ENCODE data around the gene WDR27. TPM values are rescaled to one million over a fixed set of nuclear protein-coding genes. Genes with fewer than 3 reads are reported as not detected.
"Not testable (repeated sequence)": the region's sequence is repeated elsewhere in the genome, so short reads cannot be mapped to it uniquely, and the experiment has no call there.

The WDR27 gene
- total RNA-seq, 6 donors from 2014 or later, result 20.1 to 80.7 (median 40.3) TPM

DNA sequence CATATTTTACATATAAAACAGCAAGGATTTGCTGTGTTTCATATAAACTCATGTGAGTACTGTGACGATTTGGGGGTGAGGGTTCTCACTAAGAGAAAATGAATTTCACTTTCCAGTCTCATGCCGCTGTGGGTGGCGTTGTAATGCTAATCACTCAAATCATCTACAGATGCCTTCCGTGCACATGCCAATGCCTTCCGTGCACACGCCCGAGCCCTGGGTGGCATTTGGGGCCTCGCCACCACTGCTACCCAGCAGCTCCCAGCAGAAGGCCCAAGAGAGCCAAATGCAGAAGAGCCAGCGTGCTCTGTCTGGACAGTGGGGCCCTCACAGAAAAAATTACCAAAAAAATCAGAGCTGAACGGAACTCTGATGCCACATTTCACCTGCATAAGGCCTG, 53.7 kb downstream of the WDR27 start:
- Histone ChIP-seq H3K27ac (no peak overlapping the region), H3K9me3 (no peaks in the 10 kb centered on the region), H3K4me3 (no peak overlapping the region), H3K27me3 (no peaks in the 10 kb centered on the region), H3K4me1 (no peaks in the 10 kb centered on the region), H3K36me3 (peaks cover 0 to 6% (median 0%) of the 10 kb centered on the region in 4 donors)
- 94% methylated on average over 10 of the region's 10 CpGs for WGBS, 2 donors
- ATAC-seq (ENCODE audit: low FRiP score in 2 of 2) (no peak), DNase-seq (no peak)
- no peak for TF ChIP-seq EP300 (IDR thresholded peaks at IDR 0.05)
- no peak for TF ChIP-seq POLR2A (IDR thresholded peaks at IDR 0.05)
- TF ChIP-seq POLR2AphosphoS5 (IDR thresholded peaks at IDR 0.05), result no peak
- TF ChIP-seq, protein P1, sequence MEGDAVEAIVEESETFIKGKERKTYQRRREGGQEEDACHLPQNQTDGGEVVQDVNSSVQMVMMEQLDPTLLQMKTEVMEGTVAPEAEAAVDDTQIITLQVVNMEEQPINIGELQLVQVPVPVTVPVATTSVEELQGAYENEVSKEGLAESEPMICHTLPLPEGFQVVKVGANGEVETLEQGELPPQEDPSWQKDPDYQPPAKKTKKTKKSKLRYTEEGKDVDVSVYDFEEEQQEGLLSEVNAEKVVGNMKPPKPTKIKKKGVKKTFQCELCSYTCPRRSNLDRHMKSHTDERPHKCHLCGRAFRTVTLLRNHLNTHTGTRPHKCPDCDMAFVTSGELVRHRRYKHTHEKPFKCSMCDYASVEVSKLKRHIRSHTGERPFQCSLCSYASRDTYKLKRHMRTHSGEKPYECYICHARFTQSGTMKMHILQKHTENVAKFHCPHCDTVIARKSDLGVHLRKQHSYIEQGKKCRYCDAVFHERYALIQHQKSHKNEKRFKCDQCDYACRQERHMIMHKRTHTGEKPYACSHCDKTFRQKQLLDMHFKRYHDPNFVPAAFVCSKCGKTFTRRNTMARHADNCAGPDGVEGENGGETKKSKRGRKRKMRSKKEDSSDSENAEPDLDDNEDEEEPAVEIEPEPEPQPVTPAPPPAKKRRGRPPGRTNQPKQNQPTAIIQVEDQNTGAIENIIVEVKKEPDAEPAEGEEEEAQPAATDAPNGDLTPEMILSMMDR (IDR thresholded peaks at IDR 0.05), result no peak

DNA sequence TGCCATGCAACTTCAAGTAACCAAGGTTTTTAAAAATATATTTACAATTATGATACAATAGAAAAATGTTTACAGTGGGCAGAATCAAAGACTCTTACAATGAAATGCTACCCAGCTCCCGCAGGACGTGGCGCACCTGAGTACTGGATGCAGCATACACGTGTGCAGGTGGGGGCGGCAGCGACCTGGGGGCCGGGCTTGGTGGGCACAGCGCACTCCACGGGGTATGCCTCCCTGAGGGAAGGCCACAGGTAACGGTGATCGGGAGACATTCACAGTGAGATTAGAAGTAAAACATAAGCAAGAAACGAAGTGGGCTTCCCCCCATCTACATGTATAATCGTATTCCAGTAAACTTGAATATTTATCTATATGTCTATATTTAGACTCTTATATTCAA, 54.2 kb downstream of the WDR27 start:
- Histone ChIP-seq H3K4me1 (no peaks in the 10 kb centered on the region), H3K27me3 (no peaks in the 10 kb centered on the region), H3K27ac (no peak overlapping the region), H3K9me3 (no peaks in the 10 kb centered on the region), H3K4me3 (no peak overlapping the region), H3K36me3 (peaks cover 0 to 6% (median 0%) of the 10 kb centered on the region in 4 donors)
- ATAC-seq (ENCODE audit: low FRiP score in 2 of 2), result no peak
- DNase-seq, result peak in 1 of 2 donors; percentile 69
- WGBS, 2 donors, result 91 to 92% methylated on average over 13 of the region's 13 CpGs
- TF ChIP-seq EP300 (IDR thresholded peaks at IDR 0.05), result no peak
- TF ChIP-seq, protein P1 (IDR thresholded peaks at IDR 0.05), result no peak
- TF ChIP-seq POLR2AphosphoS5 (IDR thresholded peaks at IDR 0.05), result no peak
- no peak for TF ChIP-seq POLR2A (IDR thresholded peaks at IDR 0.05)

DNA sequence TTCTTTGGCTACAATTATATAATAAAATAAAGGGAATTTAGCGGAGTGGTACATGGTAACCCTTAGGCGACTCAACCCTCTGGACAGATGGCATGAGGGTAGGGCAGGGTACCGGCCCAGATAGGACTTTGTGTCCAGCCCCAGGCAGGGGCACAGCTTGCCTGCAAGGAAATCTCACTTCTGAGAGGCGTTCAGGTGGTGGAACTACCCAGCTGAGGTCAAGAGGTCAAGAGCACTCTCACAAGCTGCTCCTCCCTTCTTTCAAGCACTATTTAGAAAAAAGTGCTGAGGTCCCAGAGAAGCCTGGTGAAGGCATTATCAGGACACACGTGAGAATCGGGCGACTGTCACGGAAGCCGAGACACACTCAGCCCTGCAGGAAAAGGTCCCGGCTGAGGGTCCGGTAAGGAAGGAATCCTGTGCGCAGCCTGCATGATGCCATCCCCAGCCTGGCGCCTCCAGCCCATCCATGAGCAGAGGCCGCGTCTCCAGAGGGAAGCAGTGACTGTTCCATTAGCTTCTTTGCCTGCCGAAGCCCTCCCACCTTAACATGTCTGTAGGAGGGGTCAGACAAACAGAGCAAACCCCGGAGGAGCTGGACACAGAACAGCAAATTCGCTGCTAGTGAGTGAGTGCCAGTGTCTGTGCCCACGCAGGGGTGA, 54.8 kb downstream of the WDR27 start:
- DNase-seq (peak in 1 of 2 donors; percentile 69), ATAC-seq (ENCODE audit: low FRiP score in 2 of 2) (peak in 1 of 2 donors; percentile 73)
- H3K27ac ChIP-seq, result no peak overlapping the region
- H3K4me1 ChIP-seq, result no peaks in the 10 kb centered on the region
- H3K9me3 ChIP-seq, result no peaks in the 10 kb centered on the region
- H3K36me3 ChIP-seq, result peaks cover 0 to 6% (median 0%) of the 10 kb centered on the region in 4 donors
- 75 to 90% methylated on average over 16 to 19 of the region's 19 CpGs for WGBS, 2 donors
- no peak overlapping the region for H3K4me3 ChIP-seq
- no peaks in the 10 kb centered on the region for H3K27me3 ChIP-seq
- TF ChIP-seq POLR2AphosphoS5 (IDR thresholded peaks at IDR 0.05) (no peak), EP300 (IDR thresholded peaks at IDR 0.05) (no peak), POLR2A (IDR thresholded peaks at IDR 0.05) (no peak)
- TF ChIP-seq, protein P1 (IDR thresholded peaks at IDR 0.05), result no peak

DNA sequence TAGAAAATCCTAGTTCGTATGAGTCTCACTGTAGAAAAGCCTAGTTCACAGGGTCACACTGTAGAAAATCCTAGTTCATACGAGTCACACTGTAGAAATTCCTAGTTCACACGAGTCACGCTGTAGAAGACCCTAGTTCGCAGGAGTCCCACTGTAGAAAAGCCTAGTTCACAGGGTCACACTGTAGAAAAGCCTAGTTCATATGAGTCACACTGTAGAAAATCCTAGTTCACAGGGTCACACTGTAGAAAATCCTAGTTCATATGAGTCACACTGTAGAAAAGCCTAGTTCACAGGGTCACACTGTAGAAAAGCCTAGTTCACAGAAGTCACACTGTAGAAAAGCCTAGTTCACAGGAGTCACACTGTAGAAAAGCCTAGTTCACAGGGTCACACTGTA, 56.4 kb downstream of the WDR27 start:
- not testable (repeated sequence) for H3K27me3 ChIP-seq; H3K4me1 ChIP-seq; H3K36me3 ChIP-seq; H3K4me3 ChIP-seq; H3K27ac ChIP-seq; ATAC-seq (ENCODE audit: low FRiP score in 2 of 2); DNase-seq; H3K9me3 ChIP-seq
- WGBS, 2 donors, result 90 to 100% methylated on average over 5 of the region's 5 CpGs

DNA sequence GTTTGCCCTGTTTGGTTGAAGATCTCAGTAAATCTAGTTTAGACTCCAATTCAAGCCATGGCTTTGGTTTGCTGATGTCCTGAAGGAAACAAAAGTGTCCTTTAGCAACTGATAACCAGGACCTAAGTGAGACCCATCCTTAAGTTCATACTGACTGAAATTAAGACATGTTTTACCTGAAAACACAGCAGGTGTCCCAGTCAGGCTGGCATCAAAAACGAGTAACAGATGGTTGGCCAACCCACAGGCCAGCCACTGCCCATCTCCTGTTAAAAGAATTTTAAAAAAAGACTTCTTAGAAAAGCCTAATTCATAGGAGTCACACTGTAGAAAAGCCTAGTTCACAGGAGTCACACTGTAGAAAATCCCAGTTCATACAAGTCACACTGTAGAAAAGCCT, 58.3 kb downstream of the WDR27 start:
- DNase-seq, result no peak
- ATAC-seq (ENCODE audit: low FRiP score in 2 of 2), result no peak
- peaks cover 0 to 3% (median 0%) of the 10 kb centered on the region in 4 donors for H3K36me3 ChIP-seq
- no peak overlapping the region for H3K4me3 ChIP-seq
- 85 to 86% methylated on average over 1 of the region's 1 CpG for WGBS, 2 donors
- H3K27me3 ChIP-seq, result no peaks in the 10 kb centered on the region
- no peaks in the 10 kb centered on the region for H3K4me1 ChIP-seq
- no peaks in the 10 kb centered on the region for H3K9me3 ChIP-seq
- no peak overlapping the region for H3K27ac ChIP-seq
- TF ChIP-seq POLR2AphosphoS5 (IDR thresholded peaks at IDR 0.05), result no peak

DNA sequence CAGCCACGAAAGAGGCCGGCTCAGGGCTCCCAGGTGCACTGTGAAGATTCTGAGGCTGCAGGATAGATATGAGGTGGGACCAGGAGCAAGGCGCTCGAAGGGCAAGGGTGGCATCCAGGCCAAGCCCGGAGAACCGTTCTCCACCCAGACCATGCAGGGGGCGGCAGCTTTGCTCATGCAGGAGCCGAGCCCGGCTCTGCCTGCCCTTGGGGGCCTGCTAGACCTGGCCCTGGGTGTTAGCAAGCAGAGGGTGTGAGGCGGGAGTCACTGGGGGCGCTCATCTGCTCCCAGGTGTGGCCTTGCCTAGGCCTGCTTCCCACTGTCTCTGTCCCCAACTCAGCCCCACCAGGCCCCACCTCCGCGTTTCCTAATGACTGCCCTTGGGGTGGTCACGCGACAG, 59.4 kb downstream of the WDR27 start:
- Histone ChIP-seq H3K36me3 (peaks cover 0 to 4% (median 0%) of the 10 kb centered on the region in 4 donors), H3K4me1 (no peaks in the 10 kb centered on the region), H3K9me3 (no peaks in the 10 kb centered on the region), H3K27ac (no peak overlapping the region), H3K27me3 (no peaks in the 10 kb centered on the region), H3K4me3 (no peak overlapping the region)
- ATAC-seq (ENCODE audit: low FRiP score in 2 of 2) (peak in 1 of 2 donors; percentile 29), DNase-seq (peak in 1 of 2 donors; percentile 56)
- TF ChIP-seq POLR2A (IDR thresholded peaks at IDR 0.05) (no peak), POLR2AphosphoS5 (IDR thresholded peaks at IDR 0.05) (no peak)
- WGBS, 2 donors, result 95 to 96% methylated on average over 12 to 15 of the region's 15 CpGs
